Panc1 (cell line): ENCODE results near the gene NPTX2. TPM values are rescaled to one million over a fixed set of nuclear protein-coding genes. Genes with fewer than 3 reads are reported as not detected.
"Not testable (repeated sequence)": the region's sequence is repeated elsewhere in the genome, so short reads cannot be mapped to it uniquely, and the experiment has no call there.

Experiments used
- ATAC-seq: fragments of 200-7000 bp; cut with Tn5 transposase; 2 replicates; pipeline ENCODE4 v1.9.1; 2020; ENCODE audit warnings: mild to moderate bottlenecking, moderate library complexity
- BruUV-seq: library from RNA; stranded (reverse); fragments of 400-500 nt; replicated peaks from 2 replicates; lab custom pipeline; 2021; lab: Mats Ljungman, UMichigan
- CTCF ChIA-PET: fragments of 300-600 bp; sonication (Branson Sonifier 250); formaldehyde crosslinking; loops from one replicate; lab custom pipeline; 2022; ENCODE audit warnings: antibody characterized with exemption; lab: Charles Lee
- POLR2A ChIA-PET: fragments of 300-600 bp; sonication (Branson Sonifier 250); formaldehyde crosslinking; loops from one replicate; lab custom pipeline; 2022; ENCODE audit warnings: antibody characterized with exemption; lab: Charles Lee
- DNase-seq: peaks from one replicate; pipeline ENCODE4 v3.0.0-alpha.2; 2010; ENCODE audit warnings: low read depth, low spot score
- H3K27ac ChIP-seq: 2 replicates; pipeline ENCODE4 v1.5.1; 2011; ENCODE audit warnings: mild to moderate bottlenecking, low read length, inconsistent platforms
- H3K27me3 ChIP-seq: fragments of 200-500 bp; sonication (Bioruptor generic); 2 replicates; pipeline ENCODE4 v1.6.0; 2014; ENCODE audit warnings: low read length, inconsistent platforms; ENCODE audit not compliant: control insufficient read depth, insufficient read depth
- H3K36me3 ChIP-seq: fragments of 200-500 bp; sonication (Bioruptor generic); 2 replicates; pipeline ENCODE4 v1.5.1; 2014; ENCODE audit warnings: inconsistent platforms, mild to moderate bottlenecking, low read length, moderate library complexity; ENCODE audit not compliant: control insufficient read depth, insufficient read depth
- H3K4me1 ChIP-seq: 2 replicates; pipeline ENCODE4 v1.5.1; 2011; ENCODE audit warnings: inconsistent platforms, mild to moderate bottlenecking, low read length, moderate library complexity; ENCODE audit not compliant: control insufficient read depth, insufficient read depth
- H3K4me3 ChIP-seq, 2 experiments: 2 replicates each; pipeline ENCODE4 v1.5.1; 2011 to 2012; ENCODE audit warnings: low read depth in 2 of 2, low read length in 2 of 2, mild to moderate bottlenecking in 2 of 2, inconsistent platforms in 1 of 2, moderate library complexity in 1 of 2
- H3K9me3 ChIP-seq: fragments of 200-500 bp; sonication (Bioruptor generic); 2 replicates; pipeline ENCODE4 v1.5.1; 2014; ENCODE audit warnings: low read depth, mild to moderate bottlenecking, inconsistent platforms, low read length, moderate library complexity; ENCODE audit not compliant: control insufficient read depth, insufficient read depth
- CTCF ChIP-seq: fragments of 450-650 bp; IDR thresholded peaks from 2 replicates; pipeline ENCODE4 v1.5.1; 2017; ENCODE audit warnings: mild to moderate bottlenecking
- POLR2AphosphoS5 ChIP-seq: IDR thresholded peaks from 2 replicates; pipeline ENCODE4 v1.6.1; 2012; ENCODE audit warnings: mild to moderate bottlenecking, low read depth, low read length, moderate library complexity
- SIN3A ChIP-seq: IDR thresholded peaks from 2 replicates; pipeline ENCODE4 v1.6.1; 2012; ENCODE audit warnings: low read depth, mild to moderate bottlenecking, low read length, moderate library complexity, borderline replicate concordance; ENCODE audit not compliant: insufficient read depth
- TCF7L2 ChIP-seq: IDR thresholded peaks from 2 replicates; pipeline ENCODE4 v1.6.1; 2011; ENCODE audit warnings: mild to moderate bottlenecking, low read depth, low read length, inconsistent platforms
- in situ Hi-C: cut with HindIII; loops from 2 replicates; pipeline ENCODE4 v1.10.0; 2016; ENCODE audit warnings: low sequenced_read_pairs, low pct_unique_long_range_greater_than_20kb
- intact Hi-C: fragments of 100-400 bp; cut with micrococcal nuclease; formaldehyde crosslinking; loops from one replicate; pipeline ENCODE4 v1.10.0; 2022; ENCODE audit not compliant: unreplicated experiment
- total RNA-seq: library from RNA; stranded (reverse); gene quantifications from one replicate; pipeline ENCODE4 v1.2.1, GENCODE V29; 2021; ENCODE audit not compliant: unreplicated experiment
- TF ChIP-seq, protein P1 (sequence below), 2 experiments: IDR thresholded peaks; 2 replicates each; pipeline ENCODE4 v1.6.1; 2011 to 2012; ENCODE audit warnings: low read depth in 2 of 2, control low read depth in 1 of 2, low read length in 1 of 2, mild to moderate bottlenecking in 1 of 2, moderate library complexity in 1 of 2; ENCODE audit not compliant: insufficient read depth in 1 of 2

The NPTX2 gene
- total RNA-seq, 1 experiment from 2014 or later: 0.15 TPM

- Histone ChIP-seq H3K4me3 (no peak overlapping the region), H3K27ac (no peak overlapping the region), H3K27me3 (no peaks in the 10 kb centered on the region), H3K9me3 (peaks cover 6% of the 10 kb centered on the region; the same call in 1 of the 2 replicates), H3K36me3 (no peaks in the 10 kb centered on the region), H3K4me1 (no peaks in the 10 kb centered on the region)
- in situ Hi-C loops (no loop called here), intact Hi-C loops (no loop called here)
- no peak for TF ChIP-seq POLR2AphosphoS5
- TF ChIP-seq TCF7L2: no peak
- TF ChIP-seq CTCF: no peak
- TF ChIP-seq, protein P1, sequence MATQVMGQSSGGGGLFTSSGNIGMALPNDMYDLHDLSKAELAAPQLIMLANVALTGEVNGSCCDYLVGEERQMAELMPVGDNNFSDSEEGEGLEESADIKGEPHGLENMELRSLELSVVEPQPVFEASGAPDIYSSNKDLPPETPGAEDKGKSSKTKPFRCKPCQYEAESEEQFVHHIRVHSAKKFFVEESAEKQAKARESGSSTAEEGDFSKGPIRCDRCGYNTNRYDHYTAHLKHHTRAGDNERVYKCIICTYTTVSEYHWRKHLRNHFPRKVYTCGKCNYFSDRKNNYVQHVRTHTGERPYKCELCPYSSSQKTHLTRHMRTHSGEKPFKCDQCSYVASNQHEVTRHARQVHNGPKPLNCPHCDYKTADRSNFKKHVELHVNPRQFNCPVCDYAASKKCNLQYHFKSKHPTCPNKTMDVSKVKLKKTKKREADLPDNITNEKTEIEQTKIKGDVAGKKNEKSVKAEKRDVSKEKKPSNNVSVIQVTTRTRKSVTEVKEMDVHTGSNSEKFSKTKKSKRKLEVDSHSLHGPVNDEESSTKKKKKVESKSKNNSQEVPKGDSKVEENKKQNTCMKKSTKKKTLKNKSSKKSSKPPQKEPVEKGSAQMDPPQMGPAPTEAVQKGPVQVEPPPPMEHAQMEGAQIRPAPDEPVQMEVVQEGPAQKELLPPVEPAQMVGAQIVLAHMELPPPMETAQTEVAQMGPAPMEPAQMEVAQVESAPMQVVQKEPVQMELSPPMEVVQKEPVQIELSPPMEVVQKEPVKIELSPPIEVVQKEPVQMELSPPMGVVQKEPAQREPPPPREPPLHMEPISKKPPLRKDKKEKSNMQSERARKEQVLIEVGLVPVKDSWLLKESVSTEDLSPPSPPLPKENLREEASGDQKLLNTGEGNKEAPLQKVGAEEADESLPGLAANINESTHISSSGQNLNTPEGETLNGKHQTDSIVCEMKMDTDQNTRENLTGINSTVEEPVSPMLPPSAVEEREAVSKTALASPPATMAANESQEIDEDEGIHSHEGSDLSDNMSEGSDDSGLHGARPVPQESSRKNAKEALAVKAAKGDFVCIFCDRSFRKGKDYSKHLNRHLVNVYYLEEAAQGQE (IDR thresholded peaks at IDR 0.05; ENCODE audit: insufficient read depth in 1 of 2, low read depth in 2 of 2, low read length in 1 of 2): no peak
- TF ChIP-seq SIN3A: no peak
- DNase-seq (no peak), ATAC-seq (no peak)
- ChIA-PET CTCF (no interaction called here), POLR2A (no interaction called here)
- BruUV-seq: no TSS peak
Observed at GRCh38 chr7:98571006-98571405, 46.1 kb upstream of the NPTX2 start.

- intact Hi-C loops (no loop called here), in situ Hi-C loops (no loop called here)
- no peaks in the 10 kb centered on the region for H3K27me3 ChIP-seq
- no peaks in the 10 kb centered on the region for H3K4me1 ChIP-seq
- H3K36me3 ChIP-seq: no peaks in the 10 kb centered on the region
- peaks cover 9% of the 10 kb centered on the region; the same call in 1 of the 2 replicates for H3K9me3 ChIP-seq
- ChIA-PET POLR2A (no interaction called here), CTCF (no interaction called here)
- no peak for TF ChIP-seq TCF7L2
- TF ChIP-seq SIN3A: no peak
- TF ChIP-seq, protein P1 (IDR thresholded peaks at IDR 0.05; ENCODE audit: insufficient read depth in 1 of 2, low read depth in 2 of 2, low read length in 1 of 2): no peak
- no peak for TF ChIP-seq CTCF
- no peak for TF ChIP-seq POLR2AphosphoS5
- no peak overlapping the region for H3K27ac ChIP-seq
- DNase-seq (no peak), ATAC-seq (no peak)
- no TSS peak for BruUV-seq
- H3K4me3 ChIP-seq: no peak overlapping the region
Observed at GRCh38 chr7:98571986-98572385, 45.1 kb upstream of the NPTX2 start.

GRCh38 chr7:98572716-98573115 lies 44.4 kb upstream of the NPTX2 start:
- ATAC-seq, POLR2A ChIA-PET, BruUV-seq, H3K27ac ChIP-seq, H3K4me3 ChIP-seq, intact Hi-C loops, H3K36me3 ChIP-seq, CTCF ChIA-PET, in situ Hi-C loops, H3K9me3 ChIP-seq, H3K27me3 ChIP-seq, H3K4me1 ChIP-seq, DNase-seq: not testable (repeated sequence)
